Neural progenitor cell (in vitro differentiated cells): ENCODE measurements around the gene ZDHHC8. TPM values are rescaled to one million over a fixed set of nuclear protein-coding genes. Genes with fewer than 3 reads are reported as not detected.
A peak's percentile ranks its signal among the peaks of the same experiment; 100 is the strongest.

Source experiments
- DNase-seq: peaks from one replicate; pipeline ENCODE4 v3.0.0-alpha.2; 2016; ENCODE audit warnings: low spot score
- H2AFZ ChIP-seq: fragments of 200-600 bp; sonication (generic); replicated peaks from 2 replicates; pipeline ENCODE4 v1.6.1; 2016; ENCODE audit warnings: antibody characterized with exemption
- H3F3A ChIP-seq: fragments of 200-600 bp; sonication (generic); 2 replicates; pipeline ENCODE4 v1.6.1; 2016; ENCODE audit warnings: antibody characterized with exemption, low read depth
- H3K27ac ChIP-seq: fragments of 200-600 bp; sonication (generic); 2 replicates; pipeline ENCODE4 v1.5.1; 2016; ENCODE audit warnings: mild to moderate bottlenecking
- H3K27me3 ChIP-seq: fragments of 200-600 bp; sonication (generic); 2 replicates; pipeline ENCODE4 v1.6.1; 2016; ENCODE audit warnings: mild to moderate bottlenecking, moderate library complexity
- H3K36me3 ChIP-seq: fragments of 200-600 bp; sonication (generic); 2 replicates; pipeline ENCODE4 v1.5.1; 2016
- H3K4me1 ChIP-seq: fragments of 200-600 bp; sonication (generic); 2 replicates; pipeline ENCODE4 v1.6.1; 2016; ENCODE audit warnings: mixed run types
- H3K4me2 ChIP-seq: fragments of 200-600 bp; sonication (generic); 2 replicates; pipeline ENCODE4 v1.6.1; 2016
- H3K4me3 ChIP-seq: fragments of 200-600 bp; sonication (generic); 2 replicates; pipeline ENCODE4 v1.5.1; 2016
- H3K79me2 ChIP-seq: fragments of 200-600 bp; sonication (generic); 2 replicates; pipeline ENCODE4 v1.6.1; 2016; ENCODE audit warnings: low read depth
- H3K9ac ChIP-seq: fragments of 200-600 bp; sonication (generic); 2 replicates; pipeline ENCODE4 v1.6.1; 2016
- H3K9me3 ChIP-seq: fragments of 200-600 bp; sonication (generic); 2 replicates; pipeline ENCODE4 v1.5.1; 2016; ENCODE audit warnings: low read depth
- H4K20me1 ChIP-seq: fragments of 200-600 bp; sonication (generic); 2 replicates; pipeline ENCODE4 v1.6.1; 2016; ENCODE audit warnings: low read depth
- H3K27ac Mint-ChIP-seq: 3 replicates; pipeline ENCODE4 v1.8.0; 2021; ENCODE audit warnings: mixed read lengths
- H3K27me3 Mint-ChIP-seq: 2 replicates; pipeline ENCODE4 v1.8.0; 2022; ENCODE audit warnings: low read depth, mild to moderate bottlenecking, inconsistent platforms, moderate library complexity, mixed read lengths; ENCODE audit not compliant: insufficient read depth
- H3K36me3 Mint-ChIP-seq: 3 replicates; pipeline ENCODE4 v1.8.0; 2021; ENCODE audit warnings: mixed read lengths
- H3K4me1 Mint-ChIP-seq: 3 replicates; pipeline ENCODE4 v1.8.0; 2021; ENCODE audit warnings: mixed read lengths
- H3K4me3 Mint-ChIP-seq: 3 replicates; pipeline ENCODE4 v1.8.0; 2021; ENCODE audit warnings: mild to moderate bottlenecking, moderate library complexity, mixed read lengths
- H3K9me3 Mint-ChIP-seq: 3 replicates; pipeline ENCODE4 v1.8.0; 2020; ENCODE audit warnings: mixed read lengths
- EZH2 ChIP-seq: fragments of 200-600 bp; sonication (generic); IDR thresholded peaks from 2 replicates; pipeline ENCODE4 v1.6.1; 2017; ENCODE audit warnings: antibody characterized with exemption, mild to moderate bottlenecking, moderate library complexity
- EZH2phosphoT487 ChIP-seq: fragments of 200-600 bp; sonication (generic); IDR thresholded peaks from 2 replicates; pipeline ENCODE4 v1.6.1; 2017; ENCODE audit warnings: antibody characterized with exemption
- total RNA-seq: library from RNA; depleted of rRNA; stranded (reverse); fragments of >200 nt; gene quantifications from 2 replicates; pipeline ENCODE4 v1.2.3, GENCODE V29; 2015; ENCODE audit warnings: low replicate concordance
- TF ChIP-seq, protein P1 (sequence below): fragments of 200-600 bp; sonication (generic); IDR thresholded peaks from 2 replicates; pipeline ENCODE4 v1.5.1; 2017; ENCODE audit warnings: antibody characterized with exemption, mild to moderate bottlenecking

ZDHHC8 gene
- total RNA-seq, 1 donor from 2014 or later: 7.1 TPM

DNA sequence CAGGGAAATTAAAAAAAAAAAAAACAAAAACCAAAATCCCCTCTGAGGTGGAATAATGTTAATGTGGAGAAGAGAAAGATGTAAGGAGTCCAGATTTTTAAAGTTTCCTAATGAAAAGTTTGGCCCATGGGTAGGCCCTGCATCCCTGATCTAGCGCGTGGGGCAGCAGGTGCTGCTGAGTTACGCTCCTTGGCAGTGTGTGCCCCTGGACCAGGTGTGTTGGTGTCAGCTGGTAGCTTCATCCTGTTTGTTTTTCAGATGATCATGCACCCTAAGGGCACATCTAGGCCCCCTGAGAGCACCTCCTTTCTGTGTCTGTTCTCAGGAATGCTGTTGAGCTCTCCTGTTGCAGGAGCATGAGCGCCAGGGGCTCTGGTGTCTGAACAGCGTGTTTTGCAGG is 44.8 kb upstream of the ZDHHC8 start:
- Mint-ChIP-seq H3K4me3 (no peak overlapping the region), H3K27me3 (peaks cover 3% of the 10 kb centered on the region), H3K27ac (no peak overlapping the region), H3K36me3 (peaks cover 52% of the 10 kb centered on the region), H3K9me3 (no peaks in the 10 kb centered on the region), H3K4me1 (peaks cover 31% of the 10 kb centered on the region)
- peaks cover 95% of the 10 kb centered on the region for H4K20me1 ChIP-seq
- H3K9ac ChIP-seq: no peak overlapping the region
- TF ChIP-seq EZH2phosphoT487 (no peak), EZH2 (no peak)
- TF ChIP-seq, protein P1, sequence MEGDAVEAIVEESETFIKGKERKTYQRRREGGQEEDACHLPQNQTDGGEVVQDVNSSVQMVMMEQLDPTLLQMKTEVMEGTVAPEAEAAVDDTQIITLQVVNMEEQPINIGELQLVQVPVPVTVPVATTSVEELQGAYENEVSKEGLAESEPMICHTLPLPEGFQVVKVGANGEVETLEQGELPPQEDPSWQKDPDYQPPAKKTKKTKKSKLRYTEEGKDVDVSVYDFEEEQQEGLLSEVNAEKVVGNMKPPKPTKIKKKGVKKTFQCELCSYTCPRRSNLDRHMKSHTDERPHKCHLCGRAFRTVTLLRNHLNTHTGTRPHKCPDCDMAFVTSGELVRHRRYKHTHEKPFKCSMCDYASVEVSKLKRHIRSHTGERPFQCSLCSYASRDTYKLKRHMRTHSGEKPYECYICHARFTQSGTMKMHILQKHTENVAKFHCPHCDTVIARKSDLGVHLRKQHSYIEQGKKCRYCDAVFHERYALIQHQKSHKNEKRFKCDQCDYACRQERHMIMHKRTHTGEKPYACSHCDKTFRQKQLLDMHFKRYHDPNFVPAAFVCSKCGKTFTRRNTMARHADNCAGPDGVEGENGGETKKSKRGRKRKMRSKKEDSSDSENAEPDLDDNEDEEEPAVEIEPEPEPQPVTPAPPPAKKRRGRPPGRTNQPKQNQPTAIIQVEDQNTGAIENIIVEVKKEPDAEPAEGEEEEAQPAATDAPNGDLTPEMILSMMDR: no peak
- H3K79me2 ChIP-seq: peaks cover 94% of the 10 kb centered on the region
- H3K36me3 ChIP-seq: peaks cover 7% of the 10 kb centered on the region
- peaks cover 32% of the 10 kb centered on the region for H3F3A ChIP-seq
- H3K9me3 ChIP-seq: no peaks in the 10 kb centered on the region
- no peak overlapping the region for H3K4me3 ChIP-seq
- H2AFZ ChIP-seq: no peak overlapping the region
- no peak for DNase-seq
- H3K4me1 ChIP-seq: peaks cover 20% of the 10 kb centered on the region
- no peak overlapping the region for H3K27ac ChIP-seq
- no peak overlapping the region for H3K4me2 ChIP-seq
- H3K27me3 ChIP-seq: no peaks in the 10 kb centered on the region

DNA sequence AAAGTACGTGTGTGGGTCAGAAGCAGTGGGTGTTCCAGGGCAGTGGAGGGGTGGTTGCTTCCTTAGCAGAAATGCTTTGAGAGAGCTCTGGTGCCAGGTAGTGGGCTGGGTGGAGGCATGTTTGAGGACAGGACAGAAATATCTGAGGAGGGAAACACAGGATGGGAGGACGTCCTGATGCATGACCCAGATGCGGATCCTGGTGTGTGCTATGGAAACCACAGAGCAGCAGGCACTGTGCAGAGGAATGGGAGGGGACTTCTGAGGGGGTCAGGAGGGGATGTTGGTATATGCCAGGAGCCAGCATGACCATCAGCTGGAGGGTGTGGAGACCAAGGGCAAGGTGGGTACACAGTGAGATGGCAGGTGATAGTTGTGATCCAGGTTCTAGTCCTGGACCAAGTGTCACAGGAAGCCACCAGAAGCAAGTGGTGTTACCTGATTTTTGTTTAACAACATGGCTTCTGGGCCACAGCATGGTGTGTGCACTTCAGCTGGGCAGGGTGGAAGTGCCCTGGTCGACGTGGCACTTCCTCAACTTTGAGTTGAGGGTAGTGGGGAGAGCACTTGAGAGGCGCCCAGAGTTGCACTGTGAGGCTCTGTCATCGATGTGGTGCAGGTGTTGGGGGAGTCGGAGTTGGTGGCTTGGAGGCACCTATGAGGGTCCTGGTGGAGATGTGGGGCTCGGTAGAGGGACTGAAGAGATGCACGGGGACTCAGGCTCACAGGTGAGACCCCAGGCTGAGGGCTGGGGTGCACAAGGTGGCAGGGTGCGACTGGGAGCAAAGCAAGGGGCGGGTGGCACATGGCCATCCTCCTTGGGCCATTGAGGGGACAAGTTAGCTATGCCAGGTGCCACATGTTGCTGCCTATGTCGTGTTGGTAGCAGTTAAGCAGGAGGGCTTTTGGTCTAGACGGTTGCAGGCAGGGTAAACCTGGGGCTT is 44.0 kb upstream of the ZDHHC8 start:
- H3K36me3 Mint-ChIP-seq: peaks cover 59% of the 10 kb centered on the region

DNA sequence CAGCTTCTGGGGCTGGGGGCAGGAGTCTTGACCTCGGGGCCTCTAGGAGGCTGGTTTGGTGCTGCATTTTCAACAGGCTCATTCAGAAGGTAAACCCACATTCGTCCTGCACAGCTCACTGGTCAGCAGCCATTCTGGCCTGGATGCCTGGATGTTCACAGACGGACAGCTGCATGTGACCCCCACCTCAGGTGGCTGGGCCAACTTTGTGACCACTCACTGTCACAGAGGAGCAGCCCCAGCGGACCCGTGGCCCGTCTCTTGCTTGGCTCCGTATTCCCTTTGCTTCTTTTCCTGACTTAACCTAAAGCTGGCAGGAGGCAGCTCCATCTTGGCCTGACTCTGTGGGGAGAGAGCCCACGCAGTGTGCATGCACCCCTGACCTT is 43.3 kb upstream of the ZDHHC8 start:
- Mint-ChIP-seq H3K27ac (no peak overlapping the region), H3K36me3 (peaks cover 62% of the 10 kb centered on the region), H3K4me1 (peaks cover 21% of the 10 kb centered on the region), H3K9me3 (no peaks in the 10 kb centered on the region), H3K4me3 (no peak overlapping the region), H3K27me3 (peaks cover 3% of the 10 kb centered on the region)
- Histone ChIP-seq H3K79me2 (peaks cover 79% of the 10 kb centered on the region), H3K27me3 (no peaks in the 10 kb centered on the region), H3K36me3 (peaks cover 7% of the 10 kb centered on the region), H3F3A (peaks cover 21% of the 10 kb centered on the region), H2AFZ (no peak overlapping the region), H3K9ac (no peak overlapping the region), H3K4me1 (peaks cover 6% of the 10 kb centered on the region), H3K4me3 (no peak overlapping the region), H3K27ac (no peak overlapping the region), H3K4me2 (no peak overlapping the region), H4K20me1 (peaks cover 81% of the 10 kb centered on the region), H3K9me3 (no peaks in the 10 kb centered on the region)
- TF ChIP-seq, protein P1: no peak
- TF ChIP-seq EZH2phosphoT487: no peak
- no peak for TF ChIP-seq EZH2
- DNase-seq: no peak

More for the DNA sequence above, 44.0 kb upstream of the ZDHHC8 start:
- no peaks in the 10 kb centered on the region for H3K9me3 Mint-ChIP-seq
- peaks cover 86% of the 10 kb centered on the region for H3K79me2 ChIP-seq
- H3K27ac Mint-ChIP-seq: no peak overlapping the region
- H3K27ac ChIP-seq: no peak overlapping the region
- H3K9me3 ChIP-seq: no peaks in the 10 kb centered on the region
- H3K4me1 Mint-ChIP-seq: peaks cover 28% of the 10 kb centered on the region
- no peak for DNase-seq
- H3K9ac ChIP-seq: no peak overlapping the region
- TF ChIP-seq EZH2phosphoT487 (no peak), EZH2 (no peak)
- TF ChIP-seq, protein P1: no peak
- peaks cover 7% of the 10 kb centered on the region for H3K36me3 ChIP-seq
- H3F3A ChIP-seq: peaks cover 27% of the 10 kb centered on the region
- H3K27me3 ChIP-seq: no peaks in the 10 kb centered on the region
- H3K4me1 ChIP-seq: peaks cover 12% of the 10 kb centered on the region
- peaks cover 3% of the 10 kb centered on the region for H3K27me3 Mint-ChIP-seq
- H3K4me2 ChIP-seq: no peak overlapping the region
- no peak overlapping the region for H3K4me3 ChIP-seq
- no peak overlapping the region for H2AFZ ChIP-seq
- peak overlapping the region; percentile 24 for H3K4me3 Mint-ChIP-seq
- peaks cover 88% of the 10 kb centered on the region for H4K20me1 ChIP-seq
